ENCODE measurements around the gene STAC2. TPM values are rescaled to one million over a fixed set of nuclear protein-coding genes. Genes with fewer than 3 reads are reported as not detected.

STAC2 gene
- total RNA-seq, 1 experiment from 2014 or later = 0.17 TPM

DNA sequence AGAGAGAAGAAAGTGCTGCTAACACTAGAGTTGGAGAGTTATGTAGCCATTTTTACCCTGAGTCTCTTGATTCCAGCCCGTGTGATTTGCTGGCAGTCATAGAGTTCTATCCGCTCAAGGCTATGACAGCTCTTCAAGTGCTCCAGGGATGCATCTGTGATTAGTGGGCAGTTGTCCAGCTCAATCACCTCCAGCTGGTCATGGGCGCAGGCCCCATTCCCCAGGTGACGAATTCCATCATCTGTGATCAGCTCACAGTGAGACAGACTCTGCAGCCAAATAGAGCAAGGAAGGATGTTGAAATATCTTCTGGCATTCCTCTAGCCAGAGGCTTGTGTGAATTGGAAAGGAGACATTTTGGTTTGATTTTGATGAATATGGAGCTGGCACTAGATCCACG, 38.4 kb upstream of the STAC2 start:
- Histone ChIP-seq H3K9me2 (ENCODE audit: insufficient read depth) (no peaks in the 10 kb centered on the region), H3F3A (ENCODE audit: insufficient read depth, low read depth) (no peaks in the 10 kb centered on the region), H3K9me3 (ENCODE audit: insufficient read depth, low read depth) (no peaks in the 10 kb centered on the region), H3K79me2 (ENCODE audit: low read depth) (no peaks in the 10 kb centered on the region), H4K20me1 (ENCODE audit: insufficient read depth) (no peaks in the 10 kb centered on the region), H3K4me3 (no peak overlapping the region), H3K27ac (no peak overlapping the region), H3K36me3 (ENCODE audit: low read depth) (peaks cover 4% of the 10 kb centered on the region), H3K4me2 (no peak overlapping the region), H3K4me1 (replicated peaks; ENCODE audit: insufficient read depth) (no peaks in the 10 kb centered on the region), H3K27me3 (ENCODE audit: insufficient read depth, low read depth) (no peaks in the 10 kb centered on the region), H2AFZ (no peak overlapping the region)
- ChIA-PET POLR2A (ENCODE audit: unreplicated experiment) (no interaction called here), CTCF (no interaction called here)
- DNase-seq = no peak
- intact Hi-C loops (cut with micrococcal nuclease; ENCODE audit: unreplicated experiment) = no loop called here
- TF ChIP-seq, protein P1, sequence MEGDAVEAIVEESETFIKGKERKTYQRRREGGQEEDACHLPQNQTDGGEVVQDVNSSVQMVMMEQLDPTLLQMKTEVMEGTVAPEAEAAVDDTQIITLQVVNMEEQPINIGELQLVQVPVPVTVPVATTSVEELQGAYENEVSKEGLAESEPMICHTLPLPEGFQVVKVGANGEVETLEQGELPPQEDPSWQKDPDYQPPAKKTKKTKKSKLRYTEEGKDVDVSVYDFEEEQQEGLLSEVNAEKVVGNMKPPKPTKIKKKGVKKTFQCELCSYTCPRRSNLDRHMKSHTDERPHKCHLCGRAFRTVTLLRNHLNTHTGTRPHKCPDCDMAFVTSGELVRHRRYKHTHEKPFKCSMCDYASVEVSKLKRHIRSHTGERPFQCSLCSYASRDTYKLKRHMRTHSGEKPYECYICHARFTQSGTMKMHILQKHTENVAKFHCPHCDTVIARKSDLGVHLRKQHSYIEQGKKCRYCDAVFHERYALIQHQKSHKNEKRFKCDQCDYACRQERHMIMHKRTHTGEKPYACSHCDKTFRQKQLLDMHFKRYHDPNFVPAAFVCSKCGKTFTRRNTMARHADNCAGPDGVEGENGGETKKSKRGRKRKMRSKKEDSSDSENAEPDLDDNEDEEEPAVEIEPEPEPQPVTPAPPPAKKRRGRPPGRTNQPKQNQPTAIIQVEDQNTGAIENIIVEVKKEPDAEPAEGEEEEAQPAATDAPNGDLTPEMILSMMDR (conservative IDR thresholded peaks at IDR 0.05) = no peak
- no peak for TF ChIP-seq EZH2 (IDR thresholded peaks at IDR 0.05; ENCODE audit: low read depth)
- no TSS peak for BruUV-seq (replicated peaks)

DNA sequence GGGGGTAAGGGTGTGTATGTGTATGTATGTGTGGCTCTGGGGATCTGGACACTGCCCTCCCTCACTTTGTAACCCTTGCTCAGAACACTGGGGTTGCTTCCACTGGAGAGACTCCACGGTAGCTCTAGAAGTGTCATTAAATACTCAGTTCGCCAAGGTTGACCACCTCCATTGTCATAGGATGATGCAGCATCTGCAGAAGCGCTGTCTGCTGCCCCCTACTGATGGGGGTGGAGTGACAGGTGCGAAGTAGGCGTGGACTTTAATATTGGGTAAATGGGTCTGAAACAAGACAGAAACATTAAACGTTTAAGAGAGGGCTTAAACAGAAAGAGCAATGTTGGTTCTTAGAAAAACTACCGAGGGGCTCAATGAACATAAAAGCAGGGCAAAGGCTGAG, 35.5 kb upstream of the STAC2 start:
- intact Hi-C loops (cut with micrococcal nuclease; ENCODE audit: unreplicated experiment) = no loop called here
- no peaks in the 10 kb centered on the region for H3K27me3 ChIP-seq (ENCODE audit: insufficient read depth, low read depth)
- H3K36me3 ChIP-seq (ENCODE audit: low read depth) = peaks cover 4% of the 10 kb centered on the region
- H3K4me1 ChIP-seq (replicated peaks; ENCODE audit: insufficient read depth) = no peaks in the 10 kb centered on the region
- no peaks in the 10 kb centered on the region for H3K9me2 ChIP-seq (ENCODE audit: insufficient read depth)
- no peaks in the 10 kb centered on the region for H4K20me1 ChIP-seq (ENCODE audit: insufficient read depth)
- no peaks in the 10 kb centered on the region for H3F3A ChIP-seq (ENCODE audit: insufficient read depth, low read depth)
- H3K4me3 ChIP-seq = no peak overlapping the region
- TF ChIP-seq, protein P1 (conservative IDR thresholded peaks at IDR 0.05) = peak; percentile 41; the same call in 1 of the 2 replicates
- TF ChIP-seq EZH2 (IDR thresholded peaks at IDR 0.05; ENCODE audit: low read depth) = no peak
- no peaks in the 10 kb centered on the region for H3K79me2 ChIP-seq (ENCODE audit: low read depth)
- BruUV-seq (replicated peaks) = no TSS peak
- H3K4me2 ChIP-seq = no peak overlapping the region
- H3K27ac ChIP-seq = no peak overlapping the region
- ChIA-PET CTCF (no interaction called here), POLR2A (ENCODE audit: unreplicated experiment) (no interaction called here)
- no peak for DNase-seq
- H3K9me3 ChIP-seq (ENCODE audit: insufficient read depth, low read depth) = no peaks in the 10 kb centered on the region
- H2AFZ ChIP-seq = no peak overlapping the region

DNA sequence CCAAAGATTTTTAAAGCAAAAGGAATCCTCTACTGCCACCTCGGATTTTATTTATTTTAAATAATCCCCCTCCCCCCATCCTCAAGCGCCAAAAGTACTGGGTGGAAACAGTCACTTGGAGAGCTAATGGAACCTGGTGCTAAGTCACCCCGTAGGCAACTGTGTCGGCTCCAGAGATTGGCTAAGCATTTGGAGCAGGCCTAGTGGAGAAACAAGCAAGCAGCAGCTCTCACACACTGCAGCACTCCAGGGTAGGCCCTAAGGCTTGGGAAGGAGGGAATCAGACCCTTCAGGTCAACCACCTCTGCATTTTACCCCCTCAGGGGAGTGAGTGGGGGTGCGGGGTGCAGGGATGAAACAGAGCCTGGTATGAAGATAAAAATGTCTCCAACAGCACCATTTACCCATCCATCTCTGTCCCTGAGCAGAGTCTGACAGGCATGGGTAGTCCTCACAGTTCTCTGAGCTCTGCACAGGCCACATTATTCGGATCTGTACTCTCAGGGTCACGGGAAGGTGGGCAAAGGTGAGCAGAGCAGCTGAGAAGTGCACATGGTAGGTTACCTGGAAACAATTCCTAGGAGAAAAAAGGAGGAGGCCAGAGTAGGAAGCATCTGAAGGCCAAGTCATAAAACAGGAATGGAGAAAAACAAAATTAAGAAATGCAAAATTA, 27.2 kb upstream of the STAC2 start:
- Histone ChIP-seq H3K36me3 (ENCODE audit: low read depth) (no peaks in the 10 kb centered on the region), H3K27ac (no peak overlapping the region), H3K27me3 (ENCODE audit: insufficient read depth, low read depth) (no peaks in the 10 kb centered on the region), H3K79me2 (ENCODE audit: low read depth) (no peaks in the 10 kb centered on the region), H3F3A (ENCODE audit: insufficient read depth, low read depth) (0 out of 2 replicates have a peak, but pooled peaks cover 7% of the 10 kb centered on the region), H2AFZ (no peak overlapping the region), H3K4me3 (no peak overlapping the region), H3K9me2 (ENCODE audit: insufficient read depth) (no peaks in the 10 kb centered on the region), H3K9me3 (ENCODE audit: insufficient read depth, low read depth) (no peaks in the 10 kb centered on the region), H3K4me1 (replicated peaks; ENCODE audit: insufficient read depth) (peaks cover 10% of the 10 kb centered on the region), H3K4me2 (no peak overlapping the region), H4K20me1 (ENCODE audit: insufficient read depth) (no peaks in the 10 kb centered on the region)
- ChIA-PET CTCF (no interaction called here), POLR2A (ENCODE audit: unreplicated experiment) (no interaction called here)
- TF ChIP-seq, protein P1 (conservative IDR thresholded peaks at IDR 0.05) = no peak
- no peak for TF ChIP-seq EZH2 (IDR thresholded peaks at IDR 0.05; ENCODE audit: low read depth)
- DNase-seq = no peak
- intact Hi-C loops (cut with micrococcal nuclease; ENCODE audit: unreplicated experiment) = no loop called here
- no TSS peak for BruUV-seq (replicated peaks)

Data from PC-9 (cell line).